Left renal cortex interstitium (tissue), 4 donors: ENCODE data around the gene AP5B1. TPM values are rescaled to one million over a fixed set of nuclear protein-coding genes. Genes with fewer than 3 reads are reported as not detected.
A peak's percentile ranks its signal among the peaks of the same experiment; 100 is the strongest.

Experiments
- DNase-seq, 4 donors: peaks; one replicate each; pipeline ENCODE4 v3.0.0-alpha.2; 2013; ENCODE audit warnings: low read depth in 4 of 4, low spot score in 2 of 4, missing footprints in 1 of 4
- polyA plus RNA-seq, 4 donors: library from polyadenylated mRNA; unstranded; fragments of 120-200 nt; gene quantifications; one replicate each; pipeline ENCODE4 v1.2.1, GENCODE V29; 2013; ENCODE audit not compliant: insufficient read length in 4 of 4

Gene AP5B1
- 10 to 100 TPM in 1 of 4 donors, 1 to 10 TPM in 3; 6.0 to 11.8 (median 8.5) TPM for polyA plus RNA-seq

GRCh38 chr11:65780770-65781151 lies at the start of gene AP5B1:
TSS of gene AP5B1 (minus strand) at chr11:65780976. CDS start at chr11:65780591, 385 bp downstream.
- DNase-seq: no peak

- DNase-seq: no peak
Measured at GRCh38 chr11:65829459-65829858, 48.7 kb upstream of the AP5B1 start.

- DNase-seq: no peak
Measured at GRCh38 chr11:65826984-65827735, 46.4 kb upstream of the AP5B1 start.

- DNase-seq: no peak
Measured at GRCh38 chr11:65822776-65823528, 42.2 kb upstream of the AP5B1 start.

GRCh38 chr11:65821107-65821506 lies 40.3 kb upstream of the AP5B1 start:
- peak in 1 of 4 donors; percentile 9 for DNase-seq

GRCh38 chr11:65817835-65818680 lies 37.3 kb upstream of the AP5B1 start:
- peak; percentile 36 to 80 (median 74) for DNase-seq

GRCh38 chr11:65817312-65817834 lies 36.6 kb upstream of the AP5B1 start:
- peak in 2 of 4 donors; percentile 13 to 28 for DNase-seq

GRCh38 chr11:65816696-65817095 lies 35.9 kb upstream of the AP5B1 start:
- no peak for DNase-seq

GRCh38 chr11:65814986-65815565 lies 34.3 kb upstream of the AP5B1 start:
- DNase-seq: no peak

GRCh38 chr11:65814131-65814985 lies 33.6 kb upstream of the AP5B1 start:
- no peak for DNase-seq

GRCh38 chr11:65811764-65812475 lies 31.1 kb upstream of the AP5B1 start:
- DNase-seq: no peak

- no peak for DNase-seq
Measured at GRCh38 chr11:65810046-65810868, 29.5 kb upstream of the AP5B1 start.

- no peak for DNase-seq
Measured at GRCh38 chr11:65809496-65809895, 28.7 kb upstream of the AP5B1 start.

GRCh38 chr11:65808744-65809341 lies 28.1 kb upstream of the AP5B1 start:
- DNase-seq: no peak

- no peak for DNase-seq
Measured at GRCh38 chr11:65806979-65807378, 26.2 kb upstream of the AP5B1 start.

- DNase-seq: no peak
Measured at GRCh38 chr11:65803797-65804492, 23.2 kb upstream of the AP5B1 start.

- no peak for DNase-seq
Measured at GRCh38 chr11:65802841-65803240, 22.1 kb upstream of the AP5B1 start.
